ENCODE data around the gene MDFI. TPM values are rescaled to one million over a fixed set of nuclear protein-coding genes. Genes with fewer than 3 reads are reported as not detected.

Gene MDFI
- polyA plus RNA-seq, 1 of the 3 experiments (the other 2 are of a cell fraction) = 7.0 TPM

GRCh38 chr6:41668968-41669367 lies 30.7 kb downstream of the MDFI start:
- Histone ChIP-seq H4K20me1 (ENCODE audit: insufficient read depth) (no peaks in the 10 kb centered on the region), H3K27me3 (ENCODE audit: insufficient read depth) (no peaks in the 10 kb centered on the region; the same call in 1 of the 2 replicates), H3K9ac (no peak overlapping the region), H3K36me3 (replicated peaks in 1 of 2; ENCODE audit: control insufficient read depth in 1 of 2, insufficient read depth in 2 of 2, low read length in 1 of 2) (no peaks in the 10 kb centered on the region), H3K4me2 (no peak overlapping the region), H3K9me2 (no peaks in the 10 kb centered on the region), H3F3A (replicated peaks; ENCODE audit: insufficient read depth) (no peaks in the 10 kb centered on the region), H3K4me1 (ENCODE audit: control insufficient read depth in 1 of 2, insufficient read depth in 2 of 2, low read depth in 1 of 2, low read length in 1 of 2) (peaks cover 0 to 2% of the 10 kb centered on the region in 2 experiments; a peak in 1 of 4 replicates), H2AFZ (ENCODE audit: low read depth) (no peak overlapping the region), H3K9me3 (no peaks in the 10 kb centered on the region), H3K27ac (ENCODE audit: low read depth in 2 of 2, low read length in 1 of 2) (no peak overlapping the region), H3K4me3 (ENCODE audit: low read depth in 2 of 2, low read length in 1 of 2) (no peak overlapping the region), H3K79me2 (ENCODE audit: insufficient read depth) (no peaks in the 10 kb centered on the region)
- POLR2A ChIA-PET = no interaction called here
- DNase-seq = no peak
- WGBS (ENCODE audit: low lambda C conversion rate) = 59% methylated on average over 2 of the region's 2 CpGs
- TF ChIP-seq RCOR1 (IDR thresholded peaks at IDR 0.05; ENCODE audit: low read length) = no peak
- no peak for TF ChIP-seq SIN3A (IDR thresholded peaks at IDR 0.05; ENCODE audit: borderline replicate concordance, low read depth, low read length)
- TF ChIP-seq FOXJ3 (CRISPR knock-in tag; IDR thresholded peaks at IDR 0.05) = no peak
- TF ChIP-seq REST (IDR thresholded peaks at IDR 0.05; ENCODE audit: low read depth, low read length) = no peak
- no peak for TF ChIP-seq TAF1 (IDR thresholded peaks at IDR 0.05; ENCODE audit: borderline replicate concordance, low read depth, low read length)
- no peak for TF ChIP-seq GABPA (IDR thresholded peaks at IDR 0.05; ENCODE audit: low read depth)
- TF ChIP-seq RAD21 (IDR thresholded peaks at IDR 0.05; ENCODE audit: low read length) = no peak
- TF ChIP-seq GATA2 (CRISPR knock-in tag; IDR thresholded peaks at IDR 0.05) = no peak
- no peak for TF ChIP-seq ELF1 (IDR thresholded peaks at IDR 0.05)
- TF ChIP-seq RFX5 (IDR thresholded peaks at IDR 0.05; ENCODE audit: low read length) = no peak
- TF ChIP-seq MEF2A (IDR thresholded peaks at IDR 0.05; ENCODE audit: borderline replicate concordance, low read depth) = no peak
- no peak for TF ChIP-seq USF1 (IDR thresholded peaks at IDR 0.05; ENCODE audit: borderline replicate concordance, low read depth)
- no peak for TF ChIP-seq RXRA (IDR thresholded peaks at IDR 0.05; ENCODE audit: borderline replicate concordance, low read depth)
- no peak for TF ChIP-seq FOSL2 (IDR thresholded peaks at IDR 0.05; ENCODE audit: borderline replicate concordance, low read depth)
- CTCF ChIA-PET = interaction anchor here (3.2 kb wide), 1 partner anchor 301 kb away, joined by 9 read pairs; no protein-coding TSS in a partner anchor

All from SK-N-SH (cell line).